Measurements from ENCODE around the gene LRRC8B.

- no peak for TF ChIP-seq EZH2 (IDR thresholded peaks at IDR 0.05; ENCODE audit: insufficient read depth, poor library complexity, severe bottlenecking)
- TF ChIP-seq EZH2phosphoT487 (IDR thresholded peaks at IDR 0.05; ENCODE audit: insufficient read depth, low read depth) = no peak
Measured at GRCh38 chr1:89525169-89525855, 683 bp downstream of the LRRC8B start.

Data from GM23248 (cell line).